Stimulated activated memory B cell treated with anti-CD40 and anti-IgM and Interleukin-4, amounts not matched to agents 10 μg/mL and 1 μg/mL and 100 μg/mL, for 72 hours (primary cell): ENCODE data around the gene COMMD1.
A peak's percentile ranks its signal among the peaks of the same experiment; 100 is the strongest.
"Not testable (repeated sequence)": the region's sequence is repeated elsewhere in the genome, so short reads cannot be mapped to it uniquely, and the experiment has no call there.

Experiments
- ATAC-seq: fragments of 150-1000 bp; cut with Tn5 transposase; 2 replicates; pipeline ENCODE4 v1.10.0; 2021
- H3K27ac Mint-ChIP-seq: one replicate; pipeline ENCODE4 v1.8.0; 2022; ENCODE audit warnings: mild to moderate bottlenecking, mixed read lengths
- H3K27me3 Mint-ChIP-seq: one replicate; pipeline ENCODE4 v1.8.0; 2022; ENCODE audit warnings: mixed read lengths
- H3K36me3 Mint-ChIP-seq: one replicate; pipeline ENCODE4 v1.8.0; 2022; ENCODE audit warnings: mixed read lengths
- H3K4me1 Mint-ChIP-seq: one replicate; pipeline ENCODE4 v1.8.0; 2022; ENCODE audit warnings: mixed read lengths
- H3K4me3 Mint-ChIP-seq: one replicate; pipeline ENCODE4 v1.8.0; 2022; ENCODE audit warnings: mild to moderate bottlenecking, moderate library complexity, mixed read lengths
- H3K9me3 Mint-ChIP-seq: one replicate; pipeline ENCODE4 v1.8.0; 2022; ENCODE audit warnings: mixed read lengths

COMMD1 gene

DNA sequence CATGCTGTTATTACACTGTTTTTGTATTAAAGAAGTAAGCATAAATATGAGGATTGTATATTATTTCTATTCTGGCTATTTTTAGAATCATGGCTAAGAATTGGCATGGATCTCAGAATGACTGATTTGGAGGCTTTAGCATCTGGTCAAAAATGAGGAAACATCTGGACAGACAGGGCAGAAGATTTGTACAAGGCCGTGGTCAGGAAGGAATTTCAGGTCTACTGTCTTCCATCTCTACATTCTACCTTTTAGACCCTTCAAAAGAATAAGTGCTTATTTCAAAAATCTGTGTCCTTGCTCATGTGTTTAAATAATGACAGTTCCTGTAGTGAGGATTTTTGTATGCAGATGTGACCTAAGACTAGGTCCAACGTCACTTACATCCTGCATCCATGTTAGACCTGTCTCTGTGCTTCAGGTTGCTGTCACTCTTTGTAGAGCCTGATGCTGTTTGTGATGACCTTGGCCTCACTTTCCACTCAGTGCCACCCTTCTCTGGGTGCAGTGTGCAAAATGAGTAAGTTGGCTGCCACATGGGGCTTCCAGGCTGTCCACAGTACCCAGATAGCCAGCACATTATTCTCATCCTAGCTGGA lies 235.8 kb downstream of the COMMD1 start:
- Mint-ChIP-seq H3K4me3 (no peak overlapping the region), H3K27ac (peak overlapping the region; percentile 69)
- peak; percentile 24 for ATAC-seq

DNA sequence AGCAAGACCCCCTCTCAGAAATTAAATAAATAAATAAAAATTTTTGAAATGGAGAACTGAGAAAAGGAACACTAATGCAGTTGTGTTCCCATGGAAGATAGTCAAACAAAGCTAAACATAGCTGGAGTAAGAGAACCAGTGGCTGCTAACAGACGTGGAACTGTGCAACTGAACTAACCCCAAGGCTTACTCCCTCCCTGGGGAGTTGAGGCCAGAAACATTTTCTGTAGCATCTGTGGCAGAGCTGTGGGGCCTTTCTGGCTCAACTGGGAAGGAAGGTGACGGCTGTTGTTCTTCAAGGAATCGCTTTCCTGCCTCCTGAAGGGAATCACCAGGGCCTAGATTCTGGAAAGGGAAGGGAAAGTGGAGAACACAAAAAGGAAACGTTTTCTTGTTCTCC lies 236.6 kb downstream of the COMMD1 start:
- Mint-ChIP-seq H3K4me1 (peaks cover 41% of the 10 kb centered on the region), H3K27me3 (no peaks in the 10 kb centered on the region), H3K9me3 (no peaks in the 10 kb centered on the region), H3K4me3 (no peak overlapping the region), H3K36me3 (peaks cover 7% of the 10 kb centered on the region), H3K27ac (peak overlapping the region; percentile 69)
- peak; percentile 75 for ATAC-seq

More for the DNA sequence above, 235.8 kb downstream of the COMMD1 start:
- Mint-ChIP-seq H3K9me3 (no peaks in the 10 kb centered on the region), H3K36me3 (peaks cover 7% of the 10 kb centered on the region), H3K4me1 (peaks cover 34% of the 10 kb centered on the region), H3K27me3 (no peaks in the 10 kb centered on the region)

DNA sequence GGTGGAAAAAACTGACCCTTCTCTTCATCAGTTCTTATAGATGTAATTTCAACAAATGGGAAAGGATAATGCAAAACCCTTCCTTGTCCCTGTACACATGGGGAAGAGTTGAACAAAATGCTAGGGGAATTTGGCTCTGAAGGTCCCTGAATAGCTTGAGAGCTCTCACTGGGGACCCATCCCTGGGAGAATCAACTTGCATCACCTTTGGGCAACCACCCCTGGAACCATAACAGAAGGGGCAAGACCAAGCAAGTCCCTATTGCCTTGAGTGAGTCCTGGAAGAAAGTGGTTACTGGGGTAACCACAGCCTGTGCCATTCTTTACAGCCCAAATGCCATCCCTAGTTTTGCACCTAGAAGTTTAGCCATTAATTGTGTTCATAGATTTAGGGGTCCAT lies 238.2 kb downstream of the COMMD1 start:
- Mint-ChIP-seq H3K9me3 (no peaks in the 10 kb centered on the region), H3K27me3 (no peaks in the 10 kb centered on the region), H3K4me3 (no peak overlapping the region), H3K27ac (no peak overlapping the region), H3K4me1 (peaks cover 51% of the 10 kb centered on the region), H3K36me3 (peaks cover 7% of the 10 kb centered on the region)
- ATAC-seq = no peak

DNA sequence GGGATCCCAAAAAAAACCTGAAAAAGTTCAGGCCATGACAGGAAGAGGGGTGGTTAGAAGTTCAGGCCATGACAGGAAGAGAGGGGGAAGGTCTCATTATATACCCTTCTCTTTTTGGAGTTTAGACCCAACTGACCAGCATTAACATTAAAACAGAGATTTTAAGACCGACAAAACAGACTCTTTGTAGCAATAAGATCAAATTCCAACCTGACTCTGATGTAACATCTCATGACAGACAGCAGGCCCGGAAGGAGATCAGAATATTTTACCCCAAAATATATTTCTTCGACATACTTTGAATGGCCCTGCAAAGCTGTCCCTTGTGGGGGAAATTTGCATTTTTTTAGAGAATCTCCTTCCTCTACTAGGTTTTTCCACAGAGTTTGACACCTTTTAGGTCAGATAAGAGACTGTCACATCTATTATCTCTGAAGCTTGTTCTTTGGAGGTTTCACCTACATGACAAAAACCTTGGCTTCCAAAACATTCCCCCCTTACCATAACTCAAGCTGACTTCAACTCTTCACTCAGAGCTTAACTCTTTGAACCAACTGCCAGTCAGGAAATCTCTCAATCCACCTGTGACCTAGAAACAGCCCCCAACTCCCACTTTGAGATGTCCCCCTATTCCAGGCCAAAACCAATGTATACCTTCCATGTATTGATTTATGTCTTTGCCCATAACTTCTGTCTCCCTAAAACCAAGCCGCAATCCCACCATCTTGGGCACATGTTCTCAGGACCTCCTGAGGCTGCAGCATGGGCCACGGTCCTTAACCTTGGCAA lies 239.4 kb downstream of the COMMD1 start:
- peaks cover 51% of the 10 kb centered on the region for H3K4me1 Mint-ChIP-seq
- H3K36me3 Mint-ChIP-seq = peaks cover 7% of the 10 kb centered on the region
- H3K4me3 Mint-ChIP-seq = no peak overlapping the region
- H3K27me3 Mint-ChIP-seq = no peaks in the 10 kb centered on the region
- ATAC-seq = no peak
- no peaks in the 10 kb centered on the region for H3K9me3 Mint-ChIP-seq
- peak overlapping the region; percentile 59 for H3K27ac Mint-ChIP-seq

- Mint-ChIP-seq H3K9me3 (no peaks in the 10 kb centered on the region), H3K36me3 (peaks cover 7% of the 10 kb centered on the region), H3K27ac (peak overlapping the region; percentile 59), H3K27me3 (no peaks in the 10 kb centered on the region), H3K4me3 (no peak overlapping the region), H3K4me1 (peaks cover 50% of the 10 kb centered on the region)
- peak; percentile 41 for ATAC-seq
Measured at GRCh38 chr2:62145478-62146100, 240.1 kb downstream of the COMMD1 start.

DNA sequence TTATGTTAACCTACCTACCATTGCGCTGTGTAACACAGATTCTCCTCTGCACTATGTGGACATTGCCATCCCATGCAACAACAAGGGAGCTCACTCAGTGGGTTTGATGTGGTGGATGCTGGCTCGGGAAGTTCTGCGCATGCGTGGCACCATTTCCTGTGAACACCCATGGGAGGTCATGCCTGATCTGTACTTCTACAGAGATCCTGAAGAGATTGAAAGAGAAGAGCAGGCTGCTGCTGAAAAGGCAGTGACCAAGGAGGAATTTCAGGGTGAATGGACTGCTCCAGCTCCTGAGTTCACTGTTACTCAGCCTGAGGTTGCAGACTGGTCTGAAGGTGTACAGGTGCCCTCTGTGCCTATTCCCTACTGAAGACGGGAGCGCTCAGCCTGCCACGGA lies 241.3 kb downstream of the COMMD1 start:
- Mint-ChIP-seq H3K4me1 (peaks cover 38% of the 10 kb centered on the region), H3K4me3 (peak overlapping the region; percentile 50)
- H3K9me3 Mint-ChIP-seq, H3K36me3 Mint-ChIP-seq, H3K27ac Mint-ChIP-seq, ATAC-seq, H3K27me3 Mint-ChIP-seq: not testable (repeated sequence)

- Mint-ChIP-seq H3K4me1 (peaks cover 30% of the 10 kb centered on the region), H3K9me3 (no peaks in the 10 kb centered on the region), H3K4me3 (no peak overlapping the region), H3K36me3 (peaks cover 7% of the 10 kb centered on the region), H3K27ac (no peak overlapping the region), H3K27me3 (no peaks in the 10 kb centered on the region)
- no peak for ATAC-seq
Measured at GRCh38 chr2:62147610-62148301, 242.3 kb downstream of the COMMD1 start.

DNA sequence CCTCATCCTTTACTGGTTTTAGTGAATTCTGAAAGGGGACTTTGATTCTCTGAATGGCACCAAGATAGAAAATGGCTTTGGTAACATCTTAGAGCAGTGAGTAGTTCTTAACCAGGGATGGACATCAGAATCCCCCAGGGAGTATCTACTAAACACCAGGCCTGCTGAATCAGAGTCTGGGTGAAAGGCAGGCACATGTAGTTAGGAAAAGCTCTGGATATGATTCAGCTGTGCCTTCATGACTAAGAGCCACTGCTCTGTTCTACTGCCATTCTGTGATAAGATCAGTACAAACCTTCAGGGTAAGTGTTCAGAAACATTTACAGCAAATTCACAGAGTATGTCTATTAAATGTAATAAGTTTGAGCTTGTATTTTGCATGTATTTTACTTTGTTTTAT lies 244.2 kb downstream of the COMMD1 start:
- no peaks in the 10 kb centered on the region for H3K27me3 Mint-ChIP-seq
- no peaks in the 10 kb centered on the region for H3K9me3 Mint-ChIP-seq
- ATAC-seq = no peak
- H3K36me3 Mint-ChIP-seq = peaks cover 7% of the 10 kb centered on the region
- H3K27ac Mint-ChIP-seq = no peak overlapping the region
- H3K4me3 Mint-ChIP-seq = no peak overlapping the region
- H3K4me1 Mint-ChIP-seq = peaks cover 28% of the 10 kb centered on the region

GRCh38 chr2:62150597-62151305 lies 245.3 kb downstream of the COMMD1 start:
- Mint-ChIP-seq H3K36me3 (no peaks in the 10 kb centered on the region), H3K27ac (peak overlapping the region; percentile 8), H3K9me3 (peaks cover 5% of the 10 kb centered on the region), H3K27me3 (no peaks in the 10 kb centered on the region), H3K4me1 (peaks cover 18% of the 10 kb centered on the region), H3K4me3 (no peak overlapping the region)
- ATAC-seq = no peak

DNA sequence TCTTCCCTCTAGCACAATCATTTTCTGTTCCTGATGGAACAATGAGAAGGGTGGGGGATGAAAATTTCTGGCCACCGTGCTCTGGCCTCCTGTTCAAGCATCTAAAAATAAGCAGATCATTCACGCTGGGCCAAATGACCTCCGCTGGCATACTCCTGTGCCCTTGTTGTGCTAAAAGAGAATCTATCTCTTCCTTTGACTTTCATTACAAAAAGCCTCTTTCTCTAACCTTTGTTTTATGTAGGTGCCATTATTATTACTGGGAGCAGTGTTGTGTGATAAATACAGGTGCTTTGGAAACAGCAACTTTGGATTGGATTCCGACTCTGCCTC lies 245.8 kb downstream of the COMMD1 start:
- Mint-ChIP-seq H3K36me3 (no peaks in the 10 kb centered on the region), H3K27me3 (no peaks in the 10 kb centered on the region), H3K4me1 (peaks cover 17% of the 10 kb centered on the region), H3K4me3 (no peak overlapping the region), H3K9me3 (peaks cover 5% of the 10 kb centered on the region), H3K27ac (peak overlapping the region; percentile 8)
- no peak for ATAC-seq

GRCh38 chr2:62152000-62152399 lies 246.5 kb downstream of the COMMD1 start:
- Mint-ChIP-seq H3K4me3 (no peak overlapping the region), H3K27me3 (no peaks in the 10 kb centered on the region), H3K36me3 (no peaks in the 10 kb centered on the region), H3K4me1 (peaks cover 11% of the 10 kb centered on the region), H3K27ac (no peak overlapping the region), H3K9me3 (peaks cover 5% of the 10 kb centered on the region)
- ATAC-seq = no peak

DNA sequence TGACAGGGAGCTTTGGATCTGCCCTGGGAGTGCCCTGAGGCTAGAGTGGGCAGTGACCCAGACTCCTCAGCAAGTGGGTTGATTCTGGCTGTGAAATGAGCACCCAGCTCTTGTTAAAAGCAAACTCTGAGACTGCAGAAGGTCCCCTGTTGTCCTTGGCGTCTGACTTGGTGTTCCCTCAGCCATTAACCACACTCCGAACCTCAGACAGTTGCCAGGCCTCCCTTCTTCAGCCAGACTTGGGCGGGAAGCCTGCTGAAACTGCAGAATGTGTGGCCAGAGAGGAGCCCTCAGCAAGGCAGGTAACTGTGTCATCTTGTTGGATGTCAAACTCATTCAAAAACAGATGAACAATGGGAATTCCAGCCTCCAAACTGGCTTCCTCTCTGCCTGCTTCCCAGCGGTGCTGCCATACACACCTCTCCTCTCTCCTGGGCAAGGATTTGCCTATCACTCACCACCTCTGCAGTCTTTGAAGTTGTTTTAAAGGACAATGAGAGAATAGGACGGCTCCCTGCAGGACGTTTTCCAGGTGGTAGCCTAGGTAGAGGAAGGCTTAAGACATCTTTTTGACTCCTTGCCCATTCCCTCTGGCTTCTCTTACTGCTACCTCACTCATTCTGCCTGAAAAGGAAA lies 251.5 kb downstream of the COMMD1 start:
- H3K36me3 Mint-ChIP-seq = no peaks in the 10 kb centered on the region
- H3K27ac Mint-ChIP-seq = no peak overlapping the region
- peaks cover 7% of the 10 kb centered on the region for H3K4me1 Mint-ChIP-seq
- H3K9me3 Mint-ChIP-seq = peaks cover 5% of the 10 kb centered on the region
- no peak for ATAC-seq
- no peak overlapping the region for H3K4me3 Mint-ChIP-seq
- no peaks in the 10 kb centered on the region for H3K27me3 Mint-ChIP-seq

- no peaks in the 10 kb centered on the region for H3K36me3 Mint-ChIP-seq
- H3K27me3 Mint-ChIP-seq = no peaks in the 10 kb centered on the region
- no peak for ATAC-seq
- peaks cover 7% of the 10 kb centered on the region for H3K4me1 Mint-ChIP-seq
- no peak overlapping the region for H3K4me3 Mint-ChIP-seq
- H3K9me3 Mint-ChIP-seq = peaks cover 5% of the 10 kb centered on the region
- H3K27ac Mint-ChIP-seq = no peak overlapping the region
Measured at GRCh38 chr2:62158444-62159121, 253.1 kb downstream of the COMMD1 start.

DNA sequence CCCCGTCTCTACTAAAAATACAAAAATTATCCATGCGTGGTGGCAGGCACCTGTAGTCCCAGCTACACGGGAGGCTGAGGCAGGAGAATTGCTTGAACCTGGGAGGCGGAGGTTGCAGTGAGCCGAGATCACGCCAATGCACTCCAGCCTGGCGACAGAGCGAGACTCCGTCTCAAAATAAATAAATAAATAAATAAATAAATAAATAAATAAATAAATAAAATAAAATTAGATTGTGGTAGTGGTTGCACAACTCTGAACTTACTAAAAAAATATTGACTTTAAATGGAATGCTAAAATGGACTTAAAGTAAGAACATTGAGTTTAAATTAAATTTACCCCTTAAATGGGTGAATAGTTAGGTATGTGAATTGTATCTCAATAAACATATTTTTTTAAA lies 255.2 kb downstream of the COMMD1 start:
- ATAC-seq, H3K4me3 Mint-ChIP-seq, H3K27me3 Mint-ChIP-seq, H3K36me3 Mint-ChIP-seq, H3K9me3 Mint-ChIP-seq, H3K4me1 Mint-ChIP-seq, H3K27ac Mint-ChIP-seq: not testable (repeated sequence)
